SKM-1 (cell line): Measurements from ENCODE around the gene PITX3.

Experiments
- DNase-seq: peaks from one replicate; lab custom pipeline; 2025; ENCODE audit not compliant: unreplicated experiment; lab: John Stamatoyannopoulos, UW

Gene PITX3

GRCh38 chr10:102185811-102186527 is 55.3 kb downstream of the PITX3 start:
- DNase-seq, result no peak

- no peak for DNase-seq
These were observed 56.0 kb downstream of the PITX3 start for GRCh38 chr10:102185272-102185671.

DNA sequence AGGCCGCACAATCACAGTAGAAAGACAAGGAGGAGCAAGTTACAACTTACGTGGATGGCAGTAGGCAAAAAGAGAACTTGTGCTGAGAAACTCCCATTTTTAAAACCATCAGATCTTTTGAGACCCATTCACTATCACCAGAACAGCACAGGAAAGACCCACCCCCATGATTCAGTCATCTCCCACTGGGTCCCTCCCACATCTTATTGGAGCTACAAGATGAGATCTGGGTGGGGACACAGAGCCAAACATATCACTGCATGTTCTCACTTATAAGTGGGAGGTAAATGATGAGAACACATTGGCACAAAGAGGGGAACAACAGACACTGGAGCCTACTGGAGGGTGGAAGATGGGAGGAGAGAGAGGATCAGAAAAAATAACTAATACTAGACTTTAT is 56.7 kb downstream of the PITX3 start:
- DNase-seq, result no peak
